ENCODE data around the gene LRPPRC.

DNA sequence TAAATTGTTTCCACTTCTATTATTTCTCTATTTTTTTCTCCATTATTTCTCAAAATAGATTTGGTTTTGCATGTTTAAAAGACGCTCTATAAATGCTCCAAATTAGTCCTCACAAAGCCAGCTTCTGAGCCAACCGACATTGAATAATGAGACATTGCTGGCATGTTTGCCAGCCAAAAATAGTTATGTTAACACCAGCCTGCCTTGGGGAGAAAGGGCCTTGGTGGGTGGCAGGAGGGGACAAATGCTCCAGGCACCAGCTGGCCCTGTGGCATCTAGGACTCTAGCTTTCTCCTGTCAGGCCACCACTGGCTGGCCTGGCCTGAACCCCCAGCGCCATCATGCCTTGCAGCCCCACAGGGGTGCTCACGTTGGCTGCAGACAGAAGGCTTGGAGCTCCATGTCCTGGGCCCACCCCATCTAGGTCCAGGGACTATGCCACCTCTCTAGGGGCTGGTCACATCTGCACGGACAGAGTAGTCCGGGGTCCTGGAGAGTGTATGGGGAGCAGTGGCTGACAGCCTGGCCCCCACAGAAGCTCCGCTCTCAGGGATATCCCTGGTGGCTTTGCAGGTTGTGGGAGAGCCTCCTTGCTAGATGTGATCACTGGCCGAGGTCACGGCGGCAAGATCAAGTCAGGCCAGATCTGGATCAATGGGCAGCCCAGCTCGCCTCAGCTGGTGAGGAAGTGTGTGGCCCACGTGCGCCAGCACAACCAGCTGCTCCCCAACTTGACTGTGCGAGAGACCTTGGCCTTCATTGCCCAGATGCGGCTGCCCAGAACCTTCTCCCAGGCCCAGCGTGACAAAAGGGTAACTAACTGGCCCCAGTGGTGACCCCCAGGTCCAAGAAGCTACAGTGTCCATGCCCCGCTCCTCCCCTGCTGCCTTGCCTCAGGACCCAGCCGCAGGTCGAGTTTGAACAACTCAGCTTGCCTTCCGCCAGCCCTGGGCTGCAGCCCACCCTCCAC is 144.5 kb downstream of the LRPPRC start:
- TF ChIP-seq, protein P1, sequence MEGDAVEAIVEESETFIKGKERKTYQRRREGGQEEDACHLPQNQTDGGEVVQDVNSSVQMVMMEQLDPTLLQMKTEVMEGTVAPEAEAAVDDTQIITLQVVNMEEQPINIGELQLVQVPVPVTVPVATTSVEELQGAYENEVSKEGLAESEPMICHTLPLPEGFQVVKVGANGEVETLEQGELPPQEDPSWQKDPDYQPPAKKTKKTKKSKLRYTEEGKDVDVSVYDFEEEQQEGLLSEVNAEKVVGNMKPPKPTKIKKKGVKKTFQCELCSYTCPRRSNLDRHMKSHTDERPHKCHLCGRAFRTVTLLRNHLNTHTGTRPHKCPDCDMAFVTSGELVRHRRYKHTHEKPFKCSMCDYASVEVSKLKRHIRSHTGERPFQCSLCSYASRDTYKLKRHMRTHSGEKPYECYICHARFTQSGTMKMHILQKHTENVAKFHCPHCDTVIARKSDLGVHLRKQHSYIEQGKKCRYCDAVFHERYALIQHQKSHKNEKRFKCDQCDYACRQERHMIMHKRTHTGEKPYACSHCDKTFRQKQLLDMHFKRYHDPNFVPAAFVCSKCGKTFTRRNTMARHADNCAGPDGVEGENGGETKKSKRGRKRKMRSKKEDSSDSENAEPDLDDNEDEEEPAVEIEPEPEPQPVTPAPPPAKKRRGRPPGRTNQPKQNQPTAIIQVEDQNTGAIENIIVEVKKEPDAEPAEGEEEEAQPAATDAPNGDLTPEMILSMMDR (IDR thresholded peaks at IDR 0.05), result no peak
- TF ChIP-seq POLR2AphosphoS5 (IDR thresholded peaks at IDR 0.05), result no peak
- TF ChIP-seq EP300 (IDR thresholded peaks at IDR 0.05), result no peak
- TF ChIP-seq POLR2A (IDR thresholded peaks at IDR 0.05), result no peak
